NCI-H2196 treated with DMSO at 0.1 percent for 48 hours (cell line): ENCODE results near the gene ABCD1.

Experiments
- DNase-seq: peaks from one replicate; lab custom pipeline; 2025; ENCODE audit not compliant: unreplicated experiment; lab: John Stamatoyannopoulos, UW

The ABCD1 gene

DNA sequence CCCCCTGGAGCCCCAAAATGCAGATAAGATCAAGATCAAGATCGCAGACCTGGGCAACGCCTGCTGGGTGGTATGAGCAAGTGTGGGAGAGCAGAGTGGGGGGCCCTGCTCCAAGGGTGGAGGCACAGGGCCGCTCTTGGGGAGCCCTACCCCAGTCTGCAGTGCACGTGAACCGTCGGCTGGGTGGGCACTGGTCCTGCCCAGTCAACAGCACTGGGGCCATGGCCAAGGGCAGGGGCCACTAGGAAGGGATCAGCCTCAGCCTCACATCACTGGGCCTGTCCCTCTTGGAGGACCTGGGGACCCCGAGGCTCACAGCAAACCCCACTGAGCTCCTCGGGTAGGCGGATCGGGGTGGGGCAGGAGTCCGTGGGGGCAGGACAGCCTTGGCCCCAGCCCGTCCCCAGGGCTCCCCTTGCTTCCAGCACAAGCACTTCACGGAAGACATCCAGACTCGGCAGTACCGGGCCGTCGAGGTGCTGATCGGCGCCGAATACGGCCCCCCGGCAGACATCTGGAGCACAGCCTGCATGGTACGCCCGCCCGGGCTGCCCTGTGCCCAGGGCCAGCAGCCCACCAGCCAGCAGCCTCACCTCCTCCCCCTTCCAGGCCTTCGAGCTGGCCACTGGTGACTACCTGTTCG lies 59.8 kb downstream of the ABCD1 start:
- DNase-seq, result no peak

DNA sequence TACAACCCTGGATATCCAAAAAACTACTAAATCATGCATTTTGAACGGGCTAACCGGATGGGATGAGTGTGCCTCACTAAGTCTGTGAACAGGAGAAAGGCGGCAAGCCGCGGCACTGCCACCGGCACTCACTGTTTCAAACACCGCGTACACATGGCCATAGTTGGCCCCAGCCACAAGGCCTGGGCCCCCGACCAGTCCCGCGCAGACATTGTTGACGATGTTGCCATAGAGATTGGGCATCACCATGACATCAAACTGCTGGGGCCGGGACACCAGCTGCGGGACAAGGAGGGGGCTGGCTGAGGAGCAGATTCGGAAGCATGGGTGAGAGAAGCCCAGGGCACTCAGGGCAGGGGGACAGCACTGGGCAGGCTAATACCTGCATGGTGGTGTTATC lies 62.0 kb downstream of the ABCD1 start:
- no peak for DNase-seq

DNA sequence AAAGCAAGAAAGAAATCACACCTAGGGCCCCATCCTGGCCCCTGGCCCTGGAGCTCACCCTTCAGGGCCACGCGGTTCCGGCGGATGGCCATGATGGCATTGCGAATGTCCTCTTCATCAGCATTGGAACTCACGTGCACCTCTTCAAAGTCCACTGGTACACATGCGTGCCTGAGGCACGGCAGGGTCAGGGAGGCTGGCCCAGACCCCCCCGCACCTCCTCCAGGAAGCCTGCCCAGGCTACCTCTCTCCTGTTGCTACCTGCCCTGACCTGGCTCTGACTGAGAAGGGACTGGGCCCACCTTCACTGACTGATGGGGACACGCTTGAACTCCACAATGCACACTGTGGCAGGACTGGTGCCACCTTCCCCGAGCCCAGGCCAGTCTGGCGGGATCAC lies 65.0 kb downstream of the ABCD1 start:
- DNase-seq, result no peak

DNA sequence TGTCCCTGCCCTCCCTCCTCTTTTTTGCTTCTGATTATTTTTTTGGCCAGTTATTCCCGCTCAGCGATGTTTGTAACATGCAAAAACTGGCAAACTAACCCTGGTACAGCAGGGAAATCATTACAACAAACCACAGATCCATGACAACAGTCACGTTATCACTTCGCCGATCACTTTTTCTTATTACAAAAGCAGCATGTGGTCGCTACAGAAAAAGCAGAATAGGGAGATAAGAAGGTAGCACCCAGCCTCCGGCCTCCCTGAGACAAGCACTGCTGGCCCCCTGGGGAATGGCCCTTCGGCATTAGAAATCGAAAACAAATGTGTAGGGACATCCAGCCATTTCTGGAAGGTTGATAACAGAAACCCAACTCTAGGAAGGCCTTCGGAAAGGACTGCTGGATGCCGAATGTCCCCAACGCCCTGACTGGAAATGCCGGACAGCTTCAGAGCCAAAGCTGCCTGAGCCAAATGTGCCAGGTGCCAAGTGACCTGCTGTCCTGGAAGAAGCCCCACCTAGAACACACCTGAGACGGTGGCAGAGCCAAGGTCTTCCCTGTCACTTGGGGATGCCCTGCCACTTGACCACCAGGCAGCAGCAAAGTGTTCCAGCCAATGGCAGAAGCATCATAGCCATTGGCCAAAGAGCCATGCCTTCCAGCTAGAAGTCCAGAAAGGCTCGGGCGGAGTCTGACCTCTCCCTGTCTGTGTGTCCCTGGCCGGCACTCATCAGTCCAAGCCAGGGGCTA lies 66.6 kb downstream of the ABCD1 start:
- no peak for DNase-seq

DNA sequence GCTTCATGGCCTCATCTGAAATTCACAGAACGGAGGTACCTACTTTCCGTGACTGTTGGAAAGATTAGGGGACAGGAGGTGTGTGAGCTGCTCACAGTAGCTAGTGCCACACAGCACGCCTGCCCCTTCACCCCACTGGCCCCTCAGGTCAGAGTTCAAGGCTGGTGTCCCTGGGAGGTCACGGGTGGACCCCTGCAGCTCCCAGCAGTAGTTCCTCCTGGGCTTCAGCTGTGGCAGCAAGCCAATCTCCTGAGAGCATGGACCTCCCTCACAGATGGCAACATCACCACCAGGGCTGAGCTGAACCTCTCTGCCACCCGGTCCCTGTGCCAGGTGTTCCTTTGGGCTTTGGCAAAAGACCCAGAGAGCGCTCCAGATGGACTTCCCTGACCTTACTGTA lies 67.7 kb downstream of the ABCD1 start:
- DNase-seq, result no peak

DNA sequence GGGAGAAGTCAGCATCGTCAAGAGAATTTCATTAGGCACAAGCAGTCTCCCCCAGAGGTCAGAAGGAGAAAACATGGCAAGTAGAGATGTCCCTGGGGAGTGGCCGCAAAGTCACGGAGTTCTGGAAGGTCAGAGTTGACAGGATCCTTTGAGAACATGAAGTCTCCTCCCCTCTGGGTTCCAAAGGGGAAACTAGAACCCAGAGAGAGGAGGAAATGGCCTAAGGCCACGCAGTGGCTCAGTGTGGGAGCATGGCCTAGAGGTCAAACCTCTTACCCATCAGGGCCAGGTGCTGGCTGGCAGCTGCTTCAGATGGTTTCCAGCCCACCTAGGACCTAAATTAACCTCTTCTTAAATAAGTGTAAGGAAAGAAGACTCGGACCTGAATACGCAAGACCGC lies 68.6 kb downstream of the ABCD1 start:
- DNase-seq, result no peak
